ENCODE results near the gene C1orf21.

GRCh38 chr1:184604152-184604900, 217.5 kb downstream of the C1orf21 start:
- no peak for TF ChIP-seq POLR2A (IDR thresholded peaks at IDR 0.05; ENCODE audit: low read depth, low read length)
- TF ChIP-seq CTCF (IDR thresholded peaks at IDR 0.05; ENCODE audit: extremely low read depth in 1 of 2, insufficient read depth in 1 of 2, low read depth in 1 of 2, low read length in 2 of 2): no peak
- TF ChIP-seq POLR2AphosphoS5 (IDR thresholded peaks at IDR 0.05; ENCODE audit: insufficient read depth, low read depth, low read length): no peak
- TF ChIP-seq EZH2 (IDR thresholded peaks at IDR 0.05; ENCODE audit: borderline replicate concordance, low read depth, low read length, severe bottlenecking): no peak
- no peak for TF ChIP-seq MAX (IDR thresholded peaks at IDR 0.05; ENCODE audit: insufficient read depth, insufficient read length)
- TF ChIP-seq JUN (IDR thresholded peaks at IDR 0.05; ENCODE audit: borderline replicate concordance, insufficient read depth, insufficient read length, low read depth): no peak
- TF ChIP-seq MYC (IDR thresholded peaks at IDR 0.05; ENCODE audit: low read depth, low read length): no peak
- no peak for TF ChIP-seq FOS (IDR thresholded peaks at IDR 0.05; ENCODE audit: borderline replicate concordance, insufficient read depth, low read length)
- no peak for TF ChIP-seq GATA2 (IDR thresholded peaks at IDR 0.05; ENCODE audit: insufficient read depth, insufficient read length, low read depth, low read length)
